Loucy (cell line): Measurements from ENCODE around the gene MYADML2.

ENCODE experiments used
- H2AFZ ChIP-seq: fragments of 200-600 bp; sonication (generic); 2 replicates; pipeline ENCODE4 v1.6.0; 2016; ENCODE audit warnings: antibody characterized with exemption, mild to moderate bottlenecking, low read length, moderate library complexity
- H3F3A ChIP-seq: fragments of 200-600 bp; 2 replicates; pipeline ENCODE4 v1.6.0; 2016; ENCODE audit warnings: antibody characterized with exemption, low read depth, mild to moderate bottlenecking
- H3K27me3 ChIP-seq: fragments of 200-600 bp; sonication (generic); 2 replicates; pipeline ENCODE4 v1.6.1; 2014; ENCODE audit warnings: low read length, mild to moderate bottlenecking; ENCODE audit not compliant: insufficient read depth, poor library complexity, severe bottlenecking
- H3K36me3 ChIP-seq: fragments of 200-600 bp; sonication (generic); 2 replicates; pipeline ENCODE4 v1.6.1; 2016; ENCODE audit warnings: low read length; ENCODE audit not compliant: insufficient read depth
- H3K4me1 ChIP-seq: fragments of 200-600 bp; sonication (generic); 2 replicates; pipeline ENCODE4 v1.5.1; 2014; ENCODE audit warnings: low read length, mild to moderate bottlenecking; ENCODE audit not compliant: insufficient read depth, poor library complexity, severe bottlenecking
- H3K4me2 ChIP-seq: fragments of 200-600 bp; sonication (generic); 2 replicates; pipeline ENCODE4 v1.6.0; 2014; ENCODE audit warnings: antibody characterized with exemption, low read length, low read depth, mild to moderate bottlenecking; ENCODE audit not compliant: poor library complexity, severe bottlenecking
- H3K4me3 ChIP-seq: fragments of 200-600 bp; sonication (generic); 2 replicates; pipeline ENCODE4 v1.5.1; 2014; ENCODE audit warnings: low read length, mild to moderate bottlenecking, mixed read lengths; ENCODE audit not compliant: poor library complexity, severe bottlenecking
- H3K79me2 ChIP-seq: fragments of 200-600 bp; sonication (generic); 2 replicates; pipeline ENCODE4 v1.6.1; 2014; ENCODE audit warnings: low read length; ENCODE audit not compliant: insufficient read depth
- H3K9ac ChIP-seq: fragments of 200-600 bp; sonication (generic); 2 replicates; pipeline ENCODE4 v1.6.0; 2014; ENCODE audit warnings: mild to moderate bottlenecking, low read depth, low read length, moderate library complexity; ENCODE audit not compliant: poor library complexity, severe bottlenecking
- H3K9me2 ChIP-seq: fragments of 200-600 bp; sonication (generic); replicated peaks from 2 replicates; pipeline ENCODE4 v1.6.1; 2016; ENCODE audit warnings: low read depth, low read length, mixed read lengths
- H3K9me3 ChIP-seq: fragments of 200-600 bp; sonication (generic); 2 replicates; pipeline ENCODE4 v1.6.1; 2014; ENCODE audit warnings: mild to moderate bottlenecking, antibody characterized with exemption, low read length, low read depth; ENCODE audit not compliant: insufficient read depth
- H4K20me1 ChIP-seq: fragments of 200-600 bp; sonication (generic); 2 replicates; pipeline ENCODE4 v1.6.0; 2014; ENCODE audit warnings: antibody characterized with exemption, low read length, mild to moderate bottlenecking; ENCODE audit not compliant: insufficient read depth, poor library complexity, severe bottlenecking
- CTCF ChIP-seq: fragments of 200-600 bp; sonication (generic); conservative IDR thresholded peaks from 2 replicates; pipeline ENCODE4 v1.5.1; 2014; ENCODE audit warnings: mild to moderate bottlenecking, antibody characterized with exemption, low read length
- EZH2phosphoT487 ChIP-seq: fragments of 200-600 bp; IDR thresholded peaks from 2 replicates; pipeline ENCODE4 v1.6.1; 2018; ENCODE audit warnings: antibody characterized with exemption, mild to moderate bottlenecking, moderate library complexity, borderline replicate concordance

The MYADML2 gene

GRCh38 chr17:81947189-81947588 is at the start of gene MYADML2:
MYADML2 (minus strand) TSS chr17:81947233; CDS start chr17:81941741, 5,492 bp downstream.
- no peaks in the 10 kb centered on the region for H3K4me1 ChIP-seq
- no peak within 1 kb of the TSS for H2AFZ ChIP-seq
- H3K4me2 ChIP-seq = no peak within 1 kb of the TSS
- no peaks in the 10 kb centered on the region for H3K9me2 ChIP-seq
- H3K9me3 ChIP-seq = no peaks in the 10 kb centered on the region
- no peak for TF ChIP-seq EZH2phosphoT487
- no peak for TF ChIP-seq CTCF
- no peaks in the 10 kb centered on the region for H3K27me3 ChIP-seq
- no peaks in the 10 kb centered on the region for H3F3A ChIP-seq
- no peaks in the 10 kb centered on the region for H3K79me2 ChIP-seq
- H3K9ac ChIP-seq = no peak within 1 kb of the TSS
- no peaks in the 10 kb centered on the region for H3K36me3 ChIP-seq
- no peak within 1 kb of the TSS for H3K4me3 ChIP-seq
- no peaks in the 10 kb centered on the region for H4K20me1 ChIP-seq

- TF ChIP-seq CTCF = no peak
- no peak for TF ChIP-seq EZH2phosphoT487
- H3K9me2 ChIP-seq = no peaks in the 10 kb centered on the region
These were observed 49.3 kb upstream of the MYADML2 start for GRCh38 chr17:81996232-81996756.

GRCh38 chr17:81995463-81996231 is 48.6 kb upstream of the MYADML2 start:
- no peaks in the 10 kb centered on the region for H3K27me3 ChIP-seq
- H3K36me3 ChIP-seq = no peaks in the 10 kb centered on the region
- no peak overlapping the region for H3K4me3 ChIP-seq
- no peak overlapping the region for H3K9ac ChIP-seq
- no peaks in the 10 kb centered on the region for H3F3A ChIP-seq
- H3K79me2 ChIP-seq = no peaks in the 10 kb centered on the region
- no peak overlapping the region for H3K4me2 ChIP-seq
- no peaks in the 10 kb centered on the region for H4K20me1 ChIP-seq
- H3K4me1 ChIP-seq = no peaks in the 10 kb centered on the region
- no peaks in the 10 kb centered on the region for H3K9me2 ChIP-seq
- TF ChIP-seq EZH2phosphoT487 (no peak), CTCF (no peak)
- H3K9me3 ChIP-seq = no peaks in the 10 kb centered on the region
- H2AFZ ChIP-seq = no peak overlapping the region

More at GRCh38 chr17:81996232-81996756, 49.3 kb upstream of the MYADML2 start:
- H3F3A ChIP-seq = no peaks in the 10 kb centered on the region
- no peaks in the 10 kb centered on the region for H4K20me1 ChIP-seq
- H3K36me3 ChIP-seq = no peaks in the 10 kb centered on the region
- H3K27me3 ChIP-seq = no peaks in the 10 kb centered on the region
- H3K79me2 ChIP-seq = no peaks in the 10 kb centered on the region
- no peaks in the 10 kb centered on the region for H3K9me3 ChIP-seq
- H3K4me3 ChIP-seq = no peak overlapping the region
- no peak overlapping the region for H3K4me2 ChIP-seq
- H2AFZ ChIP-seq = no peak overlapping the region
- no peak overlapping the region for H3K9ac ChIP-seq
- H3K4me1 ChIP-seq = no peaks in the 10 kb centered on the region
